K562 (cell line): ENCODE data around the gene NIPA2. TPM values are rescaled to one million over a fixed set of nuclear protein-coding genes. Genes with fewer than 3 reads are reported as not detected.

Source experiments
- ATAC-seq: fragments of 200-7000 bp; cut with Tn5 transposase; 3 replicates; pipeline ENCODE4 v1.9.1; 2020; ENCODE audit warnings: moderate library complexity
- BruUV-seq: library from RNA; stranded (reverse); fragments of 400-500 nt; replicated peaks from 2 replicates; lab custom pipeline; 2021; lab: Mats Ljungman, UMichigan
- CTCF ChIA-PET: fragments of 300-600 bp; formaldehyde crosslinking; extraction: SDS; loops from one replicate; lab custom pipeline; 2021; ENCODE audit warnings: low intra/inter-chr PET ratio; lab: Yijun Ruan, JAX
- POLR2A ChIA-PET: fragments of 300-600, 350-650 bp; sonication (Branson Sonifier 250); formaldehyde crosslinking; extraction: SDS; loops from one replicate; lab custom pipeline; 2021; ENCODE audit warnings: antibody characterized with exemption, inconsistent platforms; lab: Yijun Ruan, JAX
- DNase-seq, 4 experiments: peaks; one replicate each; pipeline versions ENCODE4 v3.0.0 to v3.0.0-alpha.2; 2011 to 2018; ENCODE audit warnings: low spot score in 3 of 4, mixed read lengths in 3 of 4; ENCODE audit errors: extremely low read depth in 1 of 4
- FAIRE-seq: peaks from 2 replicates; lab custom pipeline; 2011; peaks lifted over from hg19 to GRCh38; lab: Jason Lieb, UNC
- H2AFZ ChIP-seq: 2 replicates; pipeline ENCODE4 v1.6.0; 2011; ENCODE audit warnings: low read depth, low read length, control low read depth, inconsistent platforms
- H3K27ac ChIP-seq: fragments of 200-600 bp; 3 replicates; pipeline ENCODE4 v1.8.0; 2011; ENCODE audit warnings: low read depth, mild to moderate bottlenecking, control low read depth, inconsistent platforms, low read length, moderate library complexity, mixed read lengths; ENCODE audit errors: extremely low read depth
- H3K27me3 ChIP-seq, 2 experiments: fragments of 300-600 bp in 1 of 2; 2 replicates in 1 of 2; 3 replicates in 1 of 2; pipeline versions ENCODE4 v1.6.0 to v1.8.0; 2011; ENCODE audit warnings: inconsistent platforms in 2 of 2, low read length in 2 of 2, mild to moderate bottlenecking in 1 of 2, mixed read lengths in 1 of 2, moderate library complexity in 1 of 2; ENCODE audit not compliant: control insufficient read depth in 2 of 2, insufficient read depth in 2 of 2
- H3K36me3 ChIP-seq: fragments of 300-600 bp; 3 replicates; pipeline ENCODE4 v1.8.0; 2011; ENCODE audit warnings: mild to moderate bottlenecking, low read length, inconsistent platforms; ENCODE audit not compliant: control insufficient read depth, insufficient read depth
- H3K4me1 ChIP-seq, 2 experiments: fragments of 200-600 bp in 1 of 2; replicated peaks in 1 of 2; 2 replicates in 1 of 2; 3 replicates in 1 of 2; pipeline versions ENCODE4 v1.5.1 to v1.8.0; 2011; ENCODE audit warnings: inconsistent platforms in 2 of 2, low read length in 2 of 2, mild to moderate bottlenecking in 1 of 2, mixed read lengths in 1 of 2, moderate library complexity in 1 of 2; ENCODE audit not compliant: control insufficient read depth in 2 of 2, insufficient read depth in 2 of 2
- H3K4me2 ChIP-seq: 2 replicates; pipeline ENCODE4 v1.6.1; 2011; ENCODE audit warnings: low read length, control low read depth, inconsistent platforms, mixed read lengths; ENCODE audit not compliant: insufficient read depth
- H3K4me3 ChIP-seq: fragments of 200-600 bp; sonication (generic), shearing (Covaris generic); 2 replicates; pipeline ENCODE4 v1.5.1; 2016; ENCODE audit warnings: control low read depth, inconsistent platforms
- H3K79me2 ChIP-seq: fragments of 200-600 bp; 3 replicates; pipeline ENCODE4 v1.8.0; 2011; ENCODE audit warnings: low read length, inconsistent platforms; ENCODE audit not compliant: control insufficient read depth, insufficient read depth
- H3K9ac ChIP-seq, 2 experiments: 2 replicates each; pipeline versions ENCODE4 v1.6.0 to v1.6.1; 2011; ENCODE audit warnings: low read depth in 2 of 2, low read length in 2 of 2, control low read depth in 1 of 2, inconsistent platforms in 1 of 2, mild to moderate bottlenecking in 1 of 2, mixed read lengths in 1 of 2; ENCODE audit not compliant: insufficient read depth in 1 of 2
- H3K9me1 ChIP-seq: one replicate; pipeline ENCODE4 v1.6.0; 2011; ENCODE audit warnings: inconsistent platforms, mild to moderate bottlenecking, low read length, moderate library complexity; ENCODE audit not compliant: control insufficient read depth, insufficient read depth
- H3K9me3 ChIP-seq: replicated peaks from 2 replicates; pipeline ENCODE4 v1.5.1; 2011; ENCODE audit warnings: low read depth, low read length, inconsistent platforms; ENCODE audit not compliant: control insufficient read depth, insufficient read depth
- H4K20me1 ChIP-seq: replicated peaks from 2 replicates; pipeline ENCODE4 v1.6.1; 2011; ENCODE audit warnings: low read length, inconsistent platforms, mixed read lengths; ENCODE audit not compliant: control insufficient read depth, insufficient read depth
- ARID1B ChIP-seq: fragments of 450-650 bp; IDR thresholded peaks from 2 replicates; pipeline ENCODE4 v1.6.1; 2016; ENCODE audit warnings: antibody characterized with exemption, mild to moderate bottlenecking, inconsistent platforms
- CBX5 ChIP-seq: IDR thresholded peaks from 2 replicates; pipeline ENCODE4 v1.6.1; 2014; ENCODE audit warnings: low read depth, borderline replicate concordance
- DNMT1 ChIP-seq: fragments of 450-650 bp; IDR thresholded peaks from 2 replicates; pipeline ENCODE4 v1.6.1; 2016; ENCODE audit warnings: antibody characterized with exemption, mild to moderate bottlenecking
- GTF2A2 ChIP-seq: IDR thresholded peaks from 2 replicates; pipeline ENCODE4 v1.6.1; 2016; ENCODE audit warnings: mild to moderate bottlenecking, missing genetic modification characterization, missing compliant biosample characterization
- HNRNPH1 ChIP-seq: fragments of 200-400 bp; formaldehyde crosslinking; optimal IDR thresholded peaks from 2 replicates; pipeline ENCODE3; 2017; ENCODE audit warnings: low read depth, mild to moderate bottlenecking, low read length, moderate library complexity
- IFI16 ChIP-seq: fragments of 250-450 bp; sonication (Bioruptor Pico); IDR thresholded peaks from 2 replicates; pipeline ENCODE4 v2.1.2; 2022; ENCODE audit warnings: mild to moderate bottlenecking, inconsistent platforms
- JUND ChIP-seq, 2 experiments: IDR thresholded peaks; 2 replicates in 1 of 2; 3 replicates in 1 of 2; pipeline ENCODE4 v1.6.1; 2011; ENCODE audit warnings: borderline replicate concordance in 2 of 2, low read depth in 2 of 2, low read length in 2 of 2, improper control_type of control experiment in 1 of 2, missing biosample characterization in 1 of 2, missing genetic modification characterization in 1 of 2, missing genetic modification reagents in 1 of 2
- L3MBTL2 ChIP-seq: fragments of 450-650 bp; IDR thresholded peaks from 2 replicates; pipeline ENCODE4 v1.6.1; 2016; ENCODE audit warnings: mild to moderate bottlenecking, moderate library complexity
- MCM5 ChIP-seq: fragments of 450-650 bp; IDR thresholded peaks from 2 replicates; pipeline ENCODE4 v1.6.1; 2016; ENCODE audit warnings: low read depth
- NFATC3 ChIP-seq: fragments of 450-650 bp; IDR thresholded peaks from 2 replicates; pipeline ENCODE4 v1.6.1; 2017; ENCODE audit warnings: mild to moderate bottlenecking
- NR2C1 ChIP-seq, 2 experiments: fragments of 450-650 bp; IDR thresholded peaks; 2 replicates each; pipeline ENCODE4 v1.6.1; 2017; ENCODE audit warnings: mild to moderate bottlenecking in 2 of 2, antibody characterized with exemption in 1 of 2, inconsistent platforms in 1 of 2, missing compliant biosample characterization in 1 of 2, missing genetic modification characterization in 1 of 2
- PHF21A ChIP-seq: fragments of 450-650 bp; IDR thresholded peaks from 2 replicates; pipeline ENCODE4 v1.6.1; 2017; ENCODE audit warnings: low read depth, borderline replicate concordance
- POLR3A ChIP-seq: IDR thresholded peaks from 2 replicates; pipeline ENCODE4 v1.6.1; 2011; ENCODE audit warnings: borderline replicate concordance, mild to moderate bottlenecking, moderate library complexity; ENCODE audit not compliant: insufficient read length, insufficient read depth; ENCODE audit errors: extremely low read depth
- RAD21 ChIP-seq, 2 experiments: fragments of 250-450 bp in 1 of 2; fragments of 450-650 bp in 1 of 2; sonication (Bioruptor Pico) in 1 of 2; formaldehyde crosslinking in 1 of 2; IDR thresholded peaks in 1 of 2; conservative IDR thresholded peaks in 1 of 2; 2 replicates each; pipeline versions ENCODE4 v1.4.0 to v1.8.0; 2020 to 2022; ENCODE audit warnings: mild to moderate bottlenecking in 2 of 2, moderate library complexity in 1 of 2
- RBFOX2 ChIP-seq: fragments of 200-400 bp; formaldehyde crosslinking; IDR thresholded peaks from 2 replicates; pipeline ENCODE4 v1.6.1; 2017; ENCODE audit warnings: low read depth, mild to moderate bottlenecking, low read length, moderate library complexity
- RBM15 ChIP-seq: fragments of 200-400 bp; formaldehyde crosslinking; IDR thresholded peaks from 2 replicates; pipeline ENCODE4 v1.6.1; 2018; ENCODE audit warnings: mild to moderate bottlenecking, low read length, moderate library complexity; ENCODE audit not compliant: insufficient read depth
- RBM17 ChIP-seq: fragments of 200-400 bp; formaldehyde crosslinking; IDR thresholded peaks from 2 replicates; pipeline ENCODE4 v1.6.1; 2017; ENCODE audit warnings: low read depth, mild to moderate bottlenecking, low read length, borderline replicate concordance
- RBM39 ChIP-seq: fragments of 200-400 bp; formaldehyde crosslinking; optimal IDR thresholded peaks from 2 replicates; pipeline ENCODE3; 2018; ENCODE audit warnings: low read depth, low read length
- RFX1 ChIP-seq: fragments of 450-650 bp; IDR thresholded peaks from 2 replicates; pipeline ENCODE4 v1.6.1; 2016; ENCODE audit warnings: mild to moderate bottlenecking, moderate library complexity
- TCF7L2 ChIP-seq: fragments of 150-350 bp; IDR thresholded peaks from 2 replicates; pipeline ENCODE4 v1.6.1; 2016; ENCODE audit warnings: low read depth, mild to moderate bottlenecking, low read length, moderate library complexity
- ZFP91 ChIP-seq: sonication (generic); formaldehyde crosslinking; IDR thresholded peaks from 2 replicates; pipeline ENCODE4 v1.8.0; 2022; ENCODE audit warnings: mild to moderate bottlenecking, missing genetic modification reagents
- ZNF134 ChIP-seq: fragments of 250-450 bp; sonication (Bioruptor Pico); conservative IDR thresholded peaks from 2 replicates; pipeline ENCODE4 v1.4.0; 2020
- ZNF583 ChIP-seq: fragments of 250-450 bp; sonication (Bioruptor Pico); IDR thresholded peaks from 2 replicates; pipeline ENCODE4 v1.4.0; 2020
- WGBS: fragments of 100-300 bp; shearing (Covaris generic); methylation state at CpG from one replicate; pipeline ENCODE4 v1.1.6; 2016; ENCODE audit warnings: low coverage, mixed read lengths; ENCODE audit not compliant: insufficient coverage; ENCODE audit errors: missing lambda C conversion rate; 5-methylcytosine and 5-hydroxymethylcytosine counted together
- in situ Hi-C: fragments of 300-500 bp; cut with MboI; formaldehyde crosslinking; loops from 4 replicates; pipeline ENCODE4 v1.15.0; 2018; ENCODE audit warnings: inconsistent platforms, mixed read lengths
- intact Hi-C: fragments of 100-400 bp; cut with micrococcal nuclease; formaldehyde crosslinking; loops from 2 replicates; pipeline ENCODE4 v1.14.2; 2022
- polyA plus RNA-seq, 8 experiments: library from polyadenylated mRNA; depleted of rRNA in 4 of 8; stranded (reverse) in 5 of 8; unstranded in 3 of 8; fragments of >200 nt; fragmentation: Nextera tagmentation in 2 of 8; fragmentation: Illumina TruSeq in 1 of 8; extraction: Ambion mirVana in 2 of 8; extraction: Trizol in 1 of 8; gene quantifications; 2 replicates each; pipeline versions ENCODE4 v1.2.1 to v1.2.3, GENCODE V29; 2011 to 2014; ENCODE audit warnings: inconsistent platforms in 1 of 8, missing spikeins in 1 of 8
- total RNA-seq, 7 experiments: library from RNA; depleted of rRNA in 6 of 7; stranded (reverse); fragments of >200 nt in 6 of 7; fragmentation: Illumina TruSeq in 2 of 7; extraction: Trizol in 2 of 7; gene quantifications; 2 replicates each; pipeline versions ENCODE4 v1.2.1 to v1.2.3, GENCODE V29; 2011 to 2021; ENCODE audit warnings: low replicate concordance in 1 of 7

The NIPA2 gene
- total and polyA plus RNA-seq, 9 of the 15 experiments (the other 6 are each of a cell fraction or from before 2014, with no cell fraction given): 18.7 to 107 (median 87.3) TPM

- TF ChIP-seq JUND (IDR thresholded peaks at IDR 0.05; ENCODE audit: borderline replicate concordance, low read depth, low read length) (no peak), JUND (tag; IDR thresholded peaks at IDR 0.05; ENCODE audit: borderline replicate concordance, low read depth, low read length) (no peak), RAD21 (CRISPR knock-in tag; conservative IDR thresholded peaks at IDR 0.05 in 1 of 2, IDR thresholded peaks at IDR 0.05 in 1 of 2) (peak in 1 of 2 experiments; percentile 13; a peak in 1 of 4 replicates), RBM39 (no peak), RBM17 (no peak), ZFP91 (CRISPR knock-in tag) (no peak), PHF21A (no peak), NR2C1 (IDR thresholded peaks at IDR 0.05) (no peak), NR2C1 (tag; IDR thresholded peaks at IDR 0.05) (no peak), HNRNPH1 (no peak)
Observed at GRCh38 chr15:22902578-22902977, 64.1 kb downstream of the NIPA2 start (continued).

- DNase-seq: no peak
- no peak for FAIRE-seq
- Histone ChIP-seq H3K27me3 (no peaks in the 10 kb centered on the region), H3K9ac (no peak overlapping the region), H3K4me3 (no peak overlapping the region), H3K9me3 (no peaks in the 10 kb centered on the region), H3K27ac (no peak overlapping the region), H3K9me1 (no peaks in the 10 kb centered on the region), H3K4me1 (peaks cover 0 to 3% of the 10 kb centered on the region in 2 experiments; a peak in 1 of 5 replicates), H2AFZ (no peak overlapping the region), H3K4me2 (no peak overlapping the region), H4K20me1 (no peaks in the 10 kb centered on the region), H3K36me3 (peaks cover 32% of the 10 kb centered on the region; the same call in 1 of the 3 replicates), H3K79me2 (no peaks in the 10 kb centered on the region)
- POLR2A ChIA-PET: interaction anchor here (0.6 to 1.2 kb wide), 2 partner anchors 10 to 15 kb away, joined by 3 read pairs; no protein-coding TSS in a partner anchor
- in situ Hi-C loops (no loop called here), intact Hi-C loops (no loop called here)
- CTCF ChIA-PET: no interaction called here
- ATAC-seq: no peak
- 77% methylated on average over 11 of the region's 11 CpGs for WGBS
- no TSS peak for BruUV-seq
- TF ChIP-seq NFATC3: no peak
- TF ChIP-seq ZNF583 (CRISPR knock-in tag): no peak
- TF ChIP-seq RBFOX2: no peak
- TF ChIP-seq GTF2A2 (tag): no peak
- no peak for TF ChIP-seq TCF7L2
- no peak for TF ChIP-seq POLR3A
- TF ChIP-seq RFX1: no peak
- TF ChIP-seq DNMT1: no peak
- TF ChIP-seq CBX5: no peak
- no peak for TF ChIP-seq L3MBTL2
- TF ChIP-seq ARID1B: no peak
- TF ChIP-seq ZNF134 (CRISPR knock-in tag): no peak
- TF ChIP-seq RBM15: no peak
- TF ChIP-seq IFI16: no peak
- no peak for TF ChIP-seq MCM5
Observed at GRCh38 chr15:22902981-22903380, 64.5 kb downstream of the NIPA2 start.
